ENCODE data around the gene PLD4. TPM values are rescaled to one million over a fixed set of nuclear protein-coding genes. Genes with fewer than 3 reads are reported as not detected.

PLD4 gene
- total RNA-seq, 4 donors from 2014 or later, result 1.3 to 10.9 TPM; not detected in 2

- no peak overlapping the region for H3K4me3 ChIP-seq
- DNase-seq, result no peak
- no peaks in the 10 kb centered on the region for H3K36me3 ChIP-seq
- intact Hi-C loops (cut with DNase I; ENCODE audit: low total_unique reads), result no loop called here
- H3K27ac ChIP-seq, result no peak overlapping the region
- no peaks in the 10 kb centered on the region for H3K27me3 ChIP-seq
- H3K9me3 ChIP-seq, result no peaks in the 10 kb centered on the region
- no peaks in the 10 kb centered on the region for H3K4me1 ChIP-seq
- TF ChIP-seq CTCF (IDR thresholded peaks at IDR 0.05) (no peak), POLR2A (IDR thresholded peaks at IDR 0.05) (no peak)
These were observed 32.8 kb downstream of the PLD4 start for GRCh38 chr14:104957146-104958113.

- Histone ChIP-seq H3K4me1 (peaks cover 0 to 4% of the 10 kb centered on the region in 2 donors), H3K27ac (no peak overlapping the region)
These were observed 39.9 kb downstream of the PLD4 start for GRCh38 chr14:104964546-104964945.

GRCh38 chr14:104965561-104966231, 41.0 kb downstream of the PLD4 start:
- TF ChIP-seq CTCF (IDR thresholded peaks at IDR 0.05) (no peak), POLR2A (IDR thresholded peaks at IDR 0.05) (no peak)
- no peaks in the 10 kb centered on the region for H3K9me3 ChIP-seq
- peak overlapping the region; percentile 95 to 99 for H3K27ac ChIP-seq
- no peaks in the 10 kb centered on the region for H3K36me3 ChIP-seq
- H3K4me3 ChIP-seq, result no peak overlapping the region
- intact Hi-C loops (cut with DNase I; ENCODE audit: low total_unique reads), result no loop called here
- peaks cover 0 to 4% of the 10 kb centered on the region in 2 donors for H3K4me1 ChIP-seq
- DNase-seq, result no peak
- H3K27me3 ChIP-seq, result no peaks in the 10 kb centered on the region

More at GRCh38 chr14:104964546-104964945, 39.9 kb downstream of the PLD4 start:
- intact Hi-C loops (cut with DNase I; ENCODE audit: low total_unique reads), result no loop called here
- Histone ChIP-seq H3K27me3 (no peaks in the 10 kb centered on the region), H3K9me3 (no peaks in the 10 kb centered on the region), H3K4me3 (no peak overlapping the region), H3K36me3 (no peaks in the 10 kb centered on the region)
- TF ChIP-seq POLR2A (IDR thresholded peaks at IDR 0.05) (no peak), CTCF (IDR thresholded peaks at IDR 0.05) (no peak)
- no peak for DNase-seq

GRCh38 chr14:104966261-104966865, 41.7 kb downstream of the PLD4 start:
- H3K4me1 ChIP-seq, result peaks cover 4 to 6% of the 10 kb centered on the region in 2 donors
- TF ChIP-seq POLR2A (IDR thresholded peaks at IDR 0.05), result no peak
- no peak for TF ChIP-seq CTCF (IDR thresholded peaks at IDR 0.05)
- no peaks in the 10 kb centered on the region for H3K36me3 ChIP-seq
- no peak for DNase-seq
- intact Hi-C loops (cut with DNase I; ENCODE audit: low total_unique reads), result no loop called here
- no peaks in the 10 kb centered on the region for H3K27me3 ChIP-seq
- no peaks in the 10 kb centered on the region for H3K9me3 ChIP-seq
- H3K4me3 ChIP-seq, result no peak overlapping the region
- peak overlapping the region; percentile 95 to 99 for H3K27ac ChIP-seq

Measured in uterus (tissue), 4 donors.